Natural killer cell (primary cell): ENCODE data around the gene OMP. TPM values are rescaled to one million over a fixed set of nuclear protein-coding genes. Genes with fewer than 3 reads are reported as not detected.

Experiments
- ATAC-seq, 3 donors: fragments of 150-1000 bp in 2 of 3; fragments of 200-7000 bp in 1 of 3; cut with Tn5 transposase; 1 replicate in 1 of 3; 2 replicates in 2 of 3; pipeline ENCODE4 v1.10.0; 2021; ENCODE audit warnings: mild to moderate bottlenecking in 2 of 3, moderate library complexity in 2 of 3
- DNase-seq, 2 donors: peaks; one replicate each; pipeline versions ENCODE4 v3.0.0 to v3.0.0-alpha.2; 2013 to 2021; ENCODE audit warnings: mixed read lengths in 1 of 2
- H3K27ac ChIP-seq: one replicate; pipeline ENCODE4 v1.5.1; 2013; ENCODE audit warnings: mild to moderate bottlenecking, low read length
- H3K27me3 ChIP-seq: one replicate; pipeline ENCODE4 v1.6.1; 2013; ENCODE audit warnings: low read length; ENCODE audit not compliant: control insufficient read depth, insufficient read depth
- H3K36me3 ChIP-seq: one replicate; pipeline ENCODE4 v1.6.1; 2013; ENCODE audit warnings: low read length; ENCODE audit not compliant: control insufficient read depth, insufficient read depth
- H3K4me1 ChIP-seq: one replicate; pipeline ENCODE4 v1.6.1; 2013; ENCODE audit warnings: low read length; ENCODE audit not compliant: control insufficient read depth, insufficient read depth
- H3K4me3 ChIP-seq: one replicate; pipeline ENCODE4 v1.5.1; 2013; ENCODE audit warnings: low read length
- H3K9me3 ChIP-seq: one replicate; pipeline ENCODE4 v1.6.1; 2013; ENCODE audit warnings: low read length; ENCODE audit not compliant: control insufficient read depth, insufficient read depth
- H3K27ac Mint-ChIP-seq, 2 donors: one replicate each; pipeline ENCODE4 v1.8.0; 2022; ENCODE audit warnings: mild to moderate bottlenecking in 2 of 2, mixed read lengths in 2 of 2, moderate library complexity in 1 of 2
- H3K27me3 Mint-ChIP-seq, 2 donors: one replicate each; pipeline ENCODE4 v1.8.0; 2022; ENCODE audit warnings: low read depth in 2 of 2, mixed read lengths in 2 of 2
- H3K36me3 Mint-ChIP-seq: one replicate; pipeline ENCODE4 v1.8.0; 2022; ENCODE audit warnings: mixed read lengths
- H3K4me1 Mint-ChIP-seq, 2 donors: one replicate each; pipeline ENCODE4 v1.8.0; 2022; ENCODE audit warnings: mixed read lengths in 2 of 2
- H3K4me3 Mint-ChIP-seq: one replicate; pipeline ENCODE4 v1.8.0; 2022; ENCODE audit warnings: mild to moderate bottlenecking, moderate library complexity, mixed read lengths
- H3K9me3 Mint-ChIP-seq, 2 donors: one replicate each; pipeline ENCODE4 v1.8.0; 2022; ENCODE audit warnings: mixed read lengths in 2 of 2
- WGBS: methylation state at CpG from one replicate; pipeline ENCODE4 v1.1.7; 2013; ENCODE audit warnings: missing lambda C conversion rate; ENCODE audit not compliant: insufficient coverage; 5-methylcytosine and 5-hydroxymethylcytosine counted together
- intact Hi-C: fragments of 100-400 bp; cut with micrococcal nuclease; formaldehyde crosslinking; loops from one replicate; pipeline ENCODE4 v1.14.2; 2022
- total RNA-seq, 4 donors: library from RNA; stranded (reverse); fragments of 120-200 nt in 1 of 4; gene quantifications; one replicate each; pipeline versions ENCODE4 v1.2.3 to v1.2.4, GENCODE V29; 2013 to 2022
- TF ChIP-seq, protein P1 (sequence below): fragments of 200-600 bp; IDR thresholded peaks from one replicate; pipeline ENCODE4 v1.8.0; 2022; ENCODE audit warnings: antibody characterized with exemption

The OMP gene, protein sequence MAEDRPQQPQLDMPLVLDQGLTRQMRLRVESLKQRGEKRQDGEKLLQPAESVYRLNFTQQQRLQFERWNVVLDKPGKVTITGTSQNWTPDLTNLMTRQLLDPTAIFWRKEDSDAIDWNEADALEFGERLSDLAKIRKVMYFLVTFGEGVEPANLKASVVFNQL
- total RNA-seq = 1 to 10 TPM in 1 of 3 donors, under 1 TPM in 2; 0.82 to 1.4 (median 0.85) TPM
- 0.25 TPM for total RNA-seq (2013)

DNA sequence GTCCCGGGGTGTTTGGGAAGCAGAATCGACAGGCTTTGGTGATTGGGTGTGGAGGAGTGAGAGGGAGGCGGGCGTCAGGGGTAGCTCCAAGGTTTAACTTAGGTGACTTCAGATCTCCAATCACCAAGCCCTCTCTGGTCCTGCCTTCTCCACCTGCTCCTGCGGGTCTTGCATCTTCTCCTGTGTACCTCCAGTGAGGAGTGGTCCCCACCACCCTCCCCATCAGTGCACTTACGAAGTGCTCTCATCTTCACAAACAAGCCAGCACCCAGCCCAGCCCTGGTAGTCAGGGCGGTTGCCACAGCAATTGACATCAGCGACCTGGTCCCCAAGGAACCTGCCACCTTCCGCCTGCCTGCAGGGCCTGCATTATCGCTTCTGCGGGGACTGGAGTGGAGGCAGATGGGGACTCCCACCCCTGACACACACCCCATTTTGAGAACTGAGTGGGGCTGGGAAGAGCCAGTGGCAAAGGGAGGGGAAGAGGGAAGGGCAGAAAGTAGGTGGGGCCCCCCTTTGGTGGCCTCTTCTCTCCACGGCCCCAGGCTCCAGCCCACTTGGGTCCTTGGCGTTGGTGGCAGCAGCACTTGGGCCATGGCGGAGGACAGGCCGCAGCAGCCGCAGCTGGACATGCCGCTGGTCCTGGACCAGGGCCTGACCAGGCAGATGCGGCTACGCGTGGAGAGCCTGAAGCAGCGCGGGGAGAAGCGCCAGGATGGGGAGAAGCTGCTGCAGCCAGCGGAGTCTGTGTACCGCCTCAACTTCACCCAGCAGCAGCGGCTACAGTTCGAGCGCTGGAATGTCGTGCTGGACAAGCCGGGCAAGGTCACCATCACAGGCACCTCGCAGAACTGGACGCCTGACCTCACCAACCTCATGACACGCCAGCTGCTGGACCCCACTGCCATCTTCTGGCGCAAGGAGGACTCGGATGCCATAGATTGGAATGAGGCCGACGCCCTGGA, at the start of gene OMP:
TSS of gene OMP (plus strand) at position 595 of the 965 bp plus-strand sequence. CDS start at position 595, 0 bp downstream.
- Mint-ChIP-seq H3K27me3 (no peaks in the 10 kb centered on the region), H3K9me3 (no peaks in the 10 kb centered on the region), H3K4me1 (peaks cover 0 to 5% of the 10 kb centered on the region in 2 donors), H3K27ac (no peak within 1 kb of the TSS), H3K4me3 (no peak within 1 kb of the TSS), H3K36me3 (no peaks in the 10 kb centered on the region)
- TF ChIP-seq, protein P1, sequence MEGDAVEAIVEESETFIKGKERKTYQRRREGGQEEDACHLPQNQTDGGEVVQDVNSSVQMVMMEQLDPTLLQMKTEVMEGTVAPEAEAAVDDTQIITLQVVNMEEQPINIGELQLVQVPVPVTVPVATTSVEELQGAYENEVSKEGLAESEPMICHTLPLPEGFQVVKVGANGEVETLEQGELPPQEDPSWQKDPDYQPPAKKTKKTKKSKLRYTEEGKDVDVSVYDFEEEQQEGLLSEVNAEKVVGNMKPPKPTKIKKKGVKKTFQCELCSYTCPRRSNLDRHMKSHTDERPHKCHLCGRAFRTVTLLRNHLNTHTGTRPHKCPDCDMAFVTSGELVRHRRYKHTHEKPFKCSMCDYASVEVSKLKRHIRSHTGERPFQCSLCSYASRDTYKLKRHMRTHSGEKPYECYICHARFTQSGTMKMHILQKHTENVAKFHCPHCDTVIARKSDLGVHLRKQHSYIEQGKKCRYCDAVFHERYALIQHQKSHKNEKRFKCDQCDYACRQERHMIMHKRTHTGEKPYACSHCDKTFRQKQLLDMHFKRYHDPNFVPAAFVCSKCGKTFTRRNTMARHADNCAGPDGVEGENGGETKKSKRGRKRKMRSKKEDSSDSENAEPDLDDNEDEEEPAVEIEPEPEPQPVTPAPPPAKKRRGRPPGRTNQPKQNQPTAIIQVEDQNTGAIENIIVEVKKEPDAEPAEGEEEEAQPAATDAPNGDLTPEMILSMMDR = no peak
- Histone ChIP-seq H3K4me3 (no peak within 1 kb of the TSS), H3K27me3 (no peaks in the 10 kb centered on the region), H3K4me1 (no peaks in the 10 kb centered on the region), H3K9me3 (no peaks in the 10 kb centered on the region), H3K27ac (no peak within 1 kb of the TSS), H3K36me3 (no peaks in the 10 kb centered on the region)
- no peak for DNase-seq
- ATAC-seq = no peak
- WGBS = 92% methylated on average over 33 of the region's 37 CpGs
- intact Hi-C loops = no loop called here

DNA sequence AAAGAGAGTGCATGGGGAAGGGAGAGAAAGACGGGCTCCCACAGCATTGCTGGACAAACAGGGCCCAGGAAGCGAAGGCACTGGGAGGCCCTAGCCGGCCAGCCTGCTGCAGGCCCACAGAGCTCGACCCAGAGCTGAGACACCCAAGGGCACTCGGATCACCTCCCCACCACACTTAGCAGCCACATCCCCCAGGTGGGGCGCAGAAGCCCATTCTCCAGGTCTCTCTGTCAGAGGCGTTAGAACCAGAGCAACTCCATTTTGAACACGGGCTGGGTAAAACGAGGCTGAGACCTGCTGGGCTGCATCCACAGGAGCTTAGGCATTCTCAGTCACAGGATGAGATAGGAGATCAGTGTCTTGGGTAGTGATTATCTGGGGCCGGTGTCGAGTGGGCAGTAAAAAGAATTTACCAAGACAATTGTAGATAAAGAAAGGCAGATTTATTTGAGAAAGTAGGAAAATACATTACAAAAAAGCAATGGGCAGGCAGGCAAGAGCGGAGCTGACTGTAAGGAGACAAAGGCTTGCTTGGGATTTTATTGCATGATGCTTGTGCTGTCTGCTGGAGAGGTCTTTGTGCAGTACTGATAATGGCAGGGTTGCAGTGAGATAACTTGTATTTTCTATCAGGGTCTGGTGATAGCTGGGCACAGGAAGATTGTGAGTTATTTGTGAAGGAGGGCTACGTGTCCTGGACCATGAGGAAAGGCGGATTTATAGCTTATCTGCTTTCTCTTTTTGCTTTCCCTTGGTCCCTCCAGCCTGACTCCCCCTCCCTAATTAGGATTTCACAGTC, 49.2 kb upstream of the OMP start:
- H3K27me3 Mint-ChIP-seq = no peaks in the 10 kb centered on the region
- H3K4me3 ChIP-seq = no peak overlapping the region
- H3K27ac Mint-ChIP-seq = no peak overlapping the region

DNA sequence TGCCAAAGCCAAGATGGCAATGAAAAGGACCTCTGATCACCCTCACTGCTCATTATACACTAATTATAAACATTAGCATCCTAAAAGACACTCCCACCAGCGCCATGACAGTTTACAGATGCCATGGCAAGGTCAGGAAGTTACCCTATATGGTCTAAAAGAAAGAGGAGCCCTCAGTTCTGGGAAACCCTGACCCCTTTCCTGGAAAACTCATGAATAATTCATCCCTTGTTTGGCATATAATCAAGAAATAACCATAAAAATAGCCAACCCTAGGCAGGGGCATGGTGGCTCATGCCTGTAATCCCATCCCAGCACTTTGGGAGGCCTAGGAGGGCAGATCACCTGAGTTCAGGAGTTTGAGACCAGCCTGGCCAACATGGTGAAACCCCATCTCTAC, 48.6 kb upstream of the OMP start:
- ATAC-seq (no peak), DNase-seq (no peak)
- peaks cover 2 to 3% of the 10 kb centered on the region in 2 donors for H3K9me3 Mint-ChIP-seq
- no peaks in the 10 kb centered on the region for H3K36me3 ChIP-seq
- no peaks in the 10 kb centered on the region for H3K4me1 ChIP-seq
- peaks cover 14% of the 10 kb centered on the region for H3K9me3 ChIP-seq
- TF ChIP-seq, protein P1 = no peak
- H3K4me1 Mint-ChIP-seq = peaks cover under 1 to 2% of the 10 kb centered on the region in 2 donors
- 91% methylated on average over 1 of the region's 1 CpG for WGBS
- no peak overlapping the region for H3K4me3 Mint-ChIP-seq
- no peak overlapping the region for H3K27ac Mint-ChIP-seq
- H3K27ac ChIP-seq = no peak overlapping the region
- intact Hi-C loops = no loop called here
- H3K27me3 ChIP-seq = no peaks in the 10 kb centered on the region
- H3K27me3 Mint-ChIP-seq = no peaks in the 10 kb centered on the region
- H3K36me3 Mint-ChIP-seq = no peaks in the 10 kb centered on the region
- no peak overlapping the region for H3K4me3 ChIP-seq

More for the DNA sequence above, 49.2 kb upstream of the OMP start:
- DNase-seq = no peak
- peaks cover 2 to 3% of the 10 kb centered on the region in 2 donors for H3K9me3 Mint-ChIP-seq
- no peaks in the 10 kb centered on the region for H3K36me3 Mint-ChIP-seq
- no peak overlapping the region for H3K4me3 Mint-ChIP-seq
- H3K4me1 Mint-ChIP-seq = peaks cover 4 to 6% of the 10 kb centered on the region in 2 donors
- intact Hi-C loops = no loop called here
- Histone ChIP-seq H3K9me3 (peaks cover 14% of the 10 kb centered on the region), H3K27me3 (no peaks in the 10 kb centered on the region), H3K4me1 (no peaks in the 10 kb centered on the region), H3K27ac (no peak overlapping the region), H3K36me3 (no peaks in the 10 kb centered on the region)
- TF ChIP-seq, protein P1 = no peak
- WGBS = 89% methylated on average over 14 of the region's 14 CpGs
- ATAC-seq = no peak
